DOHH2 (cell line): ENCODE data around the gene MRPS25.

Source experiments
- CTCF ChIP-seq: fragments of 200-600 bp; sonication (generic); IDR thresholded peaks from one replicate; pipeline ENCODE4 v1.5.1; 2014; ENCODE audit warnings: antibody characterized with exemption, mild to moderate bottlenecking, low read depth, low read length; ENCODE audit not compliant: poor library complexity, severe bottlenecking
- EZH2phosphoT487 ChIP-seq: fragments of 200-600 bp; sonication (generic); IDR thresholded peaks from 2 replicates; pipeline ENCODE4 v1.6.1; 2017; ENCODE audit warnings: borderline replicate concordance, mild to moderate bottlenecking, antibody characterized with exemption, low read length, moderate library complexity, mixed read lengths

- no peak for TF ChIP-seq CTCF
- TF ChIP-seq EZH2phosphoT487: no peak
These were observed 4.3 kb upstream of the MRPS25 start for GRCh38 chr3:15069441-15069840.
